Ectodermal cell (in vitro differentiated cells): ENCODE results near the gene HUS1.
"Not testable (repeated sequence)": the region's sequence is repeated elsewhere in the genome, so short reads cannot be mapped to it uniquely, and the experiment has no call there.

Experiments used
- H3K27ac ChIP-seq: 2 replicates; pipeline ENCODE4 v1.7.0; 2013; ENCODE audit warnings: mild to moderate bottlenecking, low read depth, low read length; ENCODE audit not compliant: insufficient read depth, poor library complexity, severe bottlenecking
- H3K27me3 ChIP-seq: 2 replicates; pipeline ENCODE4 v1.7.0; 2013; ENCODE audit warnings: mild to moderate bottlenecking, low read length; ENCODE audit not compliant: insufficient read depth, control insufficient read depth, poor library complexity, severe bottlenecking
- H3K36me3 ChIP-seq: one replicate; pipeline ENCODE4 v1.7.0; 2013; ENCODE audit warnings: low read length; ENCODE audit not compliant: control insufficient read depth, insufficient read depth
- H3K4me1 ChIP-seq: one replicate; pipeline ENCODE4 v1.7.0; 2013; ENCODE audit warnings: low read length; ENCODE audit not compliant: control insufficient read depth, insufficient read depth
- H3K4me3 ChIP-seq: 2 replicates; pipeline ENCODE4 v1.7.0; 2013; ENCODE audit warnings: low read depth, low read length, control low read depth; ENCODE audit not compliant: insufficient read depth
- H3K9me3 ChIP-seq: 2 replicates; pipeline ENCODE4 v1.7.0; 2013; ENCODE audit warnings: mild to moderate bottlenecking, low read length, moderate library complexity; ENCODE audit not compliant: control insufficient read depth
- WGBS, 2 experiments: methylation state at CpG; one replicate each; pipeline ENCODE4 v1.1.7; 2013; ENCODE audit warnings: missing lambda C conversion rate in 2 of 2; 5-methylcytosine and 5-hydroxymethylcytosine counted together

Gene HUS1

GRCh38 chr7:48004638-48005037 lies 25.2 kb upstream of the HUS1 start:
- Histone ChIP-seq H3K27ac (no peak overlapping the region), H3K4me1 (peaks cover 7% of the 10 kb centered on the region), H3K36me3 (no peaks in the 10 kb centered on the region), H3K4me3 (no peak overlapping the region), H3K9me3 (no peaks in the 10 kb centered on the region), H3K27me3 (no peaks in the 10 kb centered on the region)
- 56 to 60% methylated on average over 5 of the region's 5 CpGs for WGBS, 2 experiments

- no peak overlapping the region for H3K4me3 ChIP-seq
Observed at GRCh38 chr7:48004032-48004431, 24.6 kb upstream of the HUS1 start.

GRCh38 chr7:48000164-48000563 lies 20.7 kb upstream of the HUS1 start:
- not testable (repeated sequence) for H3K4me3 ChIP-seq, H3K27me3 ChIP-seq, H3K36me3 ChIP-seq, H3K27ac ChIP-seq, H3K4me1 ChIP-seq, H3K9me3 ChIP-seq
- 87 to 93% methylated on average over 13 of the region's 13 CpGs for WGBS, 2 experiments

More at GRCh38 chr7:48004032-48004431, 24.6 kb upstream of the HUS1 start:
- H3K9me3 ChIP-seq = no peaks in the 10 kb centered on the region
- no peaks in the 10 kb centered on the region for H3K27me3 ChIP-seq
- peaks cover 7% of the 10 kb centered on the region for H3K4me1 ChIP-seq
- WGBS, 2 experiments = 83 to 100% methylated on average over 1 to 2 of the region's 2 CpGs
- no peaks in the 10 kb centered on the region for H3K36me3 ChIP-seq
- no peak overlapping the region for H3K27ac ChIP-seq

- no peaks in the 10 kb centered on the region for H3K9me3 ChIP-seq
- peaks cover 2% of the 10 kb centered on the region for H3K4me1 ChIP-seq
- no peak overlapping the region for H3K27ac ChIP-seq
- no peaks in the 10 kb centered on the region for H3K36me3 ChIP-seq
- H3K4me3 ChIP-seq = no peak overlapping the region
- no peaks in the 10 kb centered on the region for H3K27me3 ChIP-seq
- 90 to 94% methylated on average over 11 to 12 of the region's 12 CpGs for WGBS, 2 experiments
Observed at GRCh38 chr7:47999413-47999812, 20.0 kb upstream of the HUS1 start.

- H3K4me1 ChIP-seq = peaks cover 7% of the 10 kb centered on the region
- H3K27me3 ChIP-seq = no peaks in the 10 kb centered on the region
- no peaks in the 10 kb centered on the region for H3K9me3 ChIP-seq
- H3K27ac ChIP-seq = peak overlapping the region; percentile 69
- WGBS, 2 experiments = 68 to 70% methylated on average over 3 of the region's 3 CpGs
- no peak overlapping the region for H3K4me3 ChIP-seq
- no peaks in the 10 kb centered on the region for H3K36me3 ChIP-seq
Observed at GRCh38 chr7:47992446-47992845, 13.0 kb upstream of the HUS1 start.

- Histone ChIP-seq H3K27me3 (no peaks in the 10 kb centered on the region), H3K36me3 (no peaks in the 10 kb centered on the region), H3K4me3 (peak overlapping the region; percentile 24), H3K4me1 (peaks cover 7% of the 10 kb centered on the region), H3K27ac (peak overlapping the region; percentile 69), H3K9me3 (no peaks in the 10 kb centered on the region)
- WGBS, 2 experiments = 4 to 5% methylated on average over 26 of the region's 26 CpGs
Observed at GRCh38 chr7:47991741-47992311, 12.4 kb upstream of the HUS1 start.

GRCh38 chr7:47991270-47991669 lies 11.9 kb upstream of the HUS1 start:
- H3K4me1 ChIP-seq = peaks cover 7% of the 10 kb centered on the region
- 82 to 83% methylated on average over 1 of the region's 1 CpG for WGBS, 2 experiments
- H3K4me3 ChIP-seq = no peak overlapping the region
- H3K27ac ChIP-seq = no peak overlapping the region
- H3K9me3 ChIP-seq = no peaks in the 10 kb centered on the region
- H3K27me3 ChIP-seq = no peaks in the 10 kb centered on the region
- no peaks in the 10 kb centered on the region for H3K36me3 ChIP-seq

GRCh38 chr7:47990592-47990991 lies 11.2 kb upstream of the HUS1 start:
- Histone ChIP-seq H3K36me3 (no peaks in the 10 kb centered on the region), H3K9me3 (no peaks in the 10 kb centered on the region), H3K27ac (no peak overlapping the region), H3K4me1 (peaks cover 7% of the 10 kb centered on the region), H3K4me3 (no peak overlapping the region), H3K27me3 (no peaks in the 10 kb centered on the region)
- 93 to 97% methylated on average over 5 of the region's 5 CpGs for WGBS, 2 experiments

- not testable (repeated sequence) for H3K27ac ChIP-seq, H3K4me3 ChIP-seq, H3K27me3 ChIP-seq, H3K36me3 ChIP-seq, H3K4me1 ChIP-seq, H3K9me3 ChIP-seq
- 52 to 53% methylated on average over 7 to 10 of the region's 10 CpGs for WGBS, 2 experiments
Observed at GRCh38 chr7:47989607-47990400, 10.4 kb upstream of the HUS1 start.

- no peak overlapping the region for H3K27ac ChIP-seq
Observed at GRCh38 chr7:47988496-47989386, 9.3 kb upstream of the HUS1 start.

More at GRCh38 chr7:47988496-47989386, 9.3 kb upstream of the HUS1 start:
- Histone ChIP-seq H3K36me3 (no peaks in the 10 kb centered on the region), H3K4me3 (no peak overlapping the region), H3K4me1 (peaks cover 7% of the 10 kb centered on the region), H3K9me3 (no peaks in the 10 kb centered on the region), H3K27me3 (no peaks in the 10 kb centered on the region)
- WGBS, 2 experiments = 92 to 93% methylated on average over 7 of the region's 8 CpGs
